Calu3 (cell line): Measurements from ENCODE around the gene ZNF865. TPM values are rescaled to one million over a fixed set of nuclear protein-coding genes. Genes with fewer than 3 reads are reported as not detected.

Experiments used
- BruUV-seq: library from RNA; stranded (reverse); fragments of 400-500 nt; replicated peaks from 2 replicates; lab custom pipeline; 2021; lab: Mats Ljungman, UMichigan
- CTCF ChIA-PET: fragments of 300-600 bp; sonication (Branson Sonifier 250); formaldehyde crosslinking; loops from one replicate; lab custom pipeline; 2022; ENCODE audit warnings: antibody characterized with exemption; lab: Charles Lee
- DNase-seq: peaks from one replicate; pipeline ENCODE4 v3.0.0; 2022
- H3K27ac Mint-ChIP-seq: one replicate; pipeline ENCODE4 v1.8.0; 2022; ENCODE audit warnings: mixed read lengths; ENCODE audit not compliant: unreplicated experiment
- H3K27me3 Mint-ChIP-seq: one replicate; pipeline ENCODE4 v1.8.0; 2022; ENCODE audit warnings: mixed read lengths; ENCODE audit not compliant: unreplicated experiment
- H3K36me3 Mint-ChIP-seq: one replicate; pipeline ENCODE4 v1.8.0; 2022; ENCODE audit warnings: mild to moderate bottlenecking, moderate library complexity, mixed read lengths; ENCODE audit not compliant: insufficient read depth, unreplicated experiment
- H3K4me1 Mint-ChIP-seq: one replicate; pipeline ENCODE4 v1.8.0; 2022; ENCODE audit warnings: mild to moderate bottlenecking, low read depth, mixed read lengths; ENCODE audit not compliant: unreplicated experiment
- H3K4me3 Mint-ChIP-seq: one replicate; pipeline ENCODE4 v1.8.0; 2022; ENCODE audit warnings: mild to moderate bottlenecking, low read depth, moderate library complexity, mixed read lengths; ENCODE audit not compliant: unreplicated experiment
- H3K9me3 Mint-ChIP-seq: one replicate; pipeline ENCODE4 v1.8.0; 2022; ENCODE audit warnings: low read depth, mixed read lengths; ENCODE audit not compliant: unreplicated experiment
- intact Hi-C: fragments of 100-400 bp; cut with micrococcal nuclease; formaldehyde crosslinking; loops from one replicate; pipeline ENCODE4 v1.10.0; 2022; ENCODE audit not compliant: unreplicated experiment
- total RNA-seq: library from RNA; stranded (reverse); gene quantifications from 2 replicates; pipeline ENCODE4 v1.2.3, GENCODE V29; 2022
- TF ChIP-seq, protein P1 (sequence below): fragments of 200-600 bp; IDR thresholded peaks from one replicate; pipeline ENCODE4 v1.8.0; 2022; ENCODE audit warnings: antibody characterized with exemption; ENCODE audit not compliant: unreplicated experiment

The ZNF865 gene
- total RNA-seq, 1 experiment from 2014 or later = 29.6 TPM

DNA sequence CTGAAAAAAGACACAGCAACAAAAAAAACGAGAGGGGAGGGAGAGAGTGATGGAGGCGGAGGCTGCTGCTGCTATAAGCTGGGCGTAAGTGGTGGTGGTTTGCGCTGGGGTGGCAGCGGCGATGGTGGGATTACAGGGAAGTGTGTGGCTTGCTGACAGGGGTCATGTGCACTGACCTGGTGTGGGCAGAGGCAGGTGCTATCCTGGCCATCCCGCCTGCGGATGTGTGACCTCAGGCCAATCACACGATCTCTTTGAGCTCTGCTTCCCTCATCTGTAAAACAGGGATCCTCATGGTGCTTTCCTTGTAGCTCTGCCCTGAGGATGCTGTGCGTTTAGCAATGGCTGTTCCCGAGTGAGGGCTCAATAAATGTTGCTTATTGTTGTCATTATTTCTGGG lies 32.1 kb downstream of the ZNF865 start:
- Mint-ChIP-seq H3K4me3 (no peak overlapping the region), H3K9me3 (no peaks in the 10 kb centered on the region), H3K27me3 (no peaks in the 10 kb centered on the region), H3K4me1 (peaks cover 40% of the 10 kb centered on the region), H3K36me3 (peaks cover 65% of the 10 kb centered on the region), H3K27ac (peak overlapping the region; percentile 55)
- no TSS peak for BruUV-seq
- CTCF ChIA-PET = interaction anchor here (0.6 to 1.3 kb wide), 2 partner anchors 13 to 283 kb away, joined by 3 to 4 read pairs; partner anchors contain the start of gene COX6B2
- TF ChIP-seq, protein P1, sequence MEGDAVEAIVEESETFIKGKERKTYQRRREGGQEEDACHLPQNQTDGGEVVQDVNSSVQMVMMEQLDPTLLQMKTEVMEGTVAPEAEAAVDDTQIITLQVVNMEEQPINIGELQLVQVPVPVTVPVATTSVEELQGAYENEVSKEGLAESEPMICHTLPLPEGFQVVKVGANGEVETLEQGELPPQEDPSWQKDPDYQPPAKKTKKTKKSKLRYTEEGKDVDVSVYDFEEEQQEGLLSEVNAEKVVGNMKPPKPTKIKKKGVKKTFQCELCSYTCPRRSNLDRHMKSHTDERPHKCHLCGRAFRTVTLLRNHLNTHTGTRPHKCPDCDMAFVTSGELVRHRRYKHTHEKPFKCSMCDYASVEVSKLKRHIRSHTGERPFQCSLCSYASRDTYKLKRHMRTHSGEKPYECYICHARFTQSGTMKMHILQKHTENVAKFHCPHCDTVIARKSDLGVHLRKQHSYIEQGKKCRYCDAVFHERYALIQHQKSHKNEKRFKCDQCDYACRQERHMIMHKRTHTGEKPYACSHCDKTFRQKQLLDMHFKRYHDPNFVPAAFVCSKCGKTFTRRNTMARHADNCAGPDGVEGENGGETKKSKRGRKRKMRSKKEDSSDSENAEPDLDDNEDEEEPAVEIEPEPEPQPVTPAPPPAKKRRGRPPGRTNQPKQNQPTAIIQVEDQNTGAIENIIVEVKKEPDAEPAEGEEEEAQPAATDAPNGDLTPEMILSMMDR = no peak
- DNase-seq = no peak
- intact Hi-C loops = loop anchor here (10.0 kb wide), 2 partner anchors 253 to 493 kb away; partner anchors contain the start of genes RPL28, TMEM238 and TNNT1

DNA sequence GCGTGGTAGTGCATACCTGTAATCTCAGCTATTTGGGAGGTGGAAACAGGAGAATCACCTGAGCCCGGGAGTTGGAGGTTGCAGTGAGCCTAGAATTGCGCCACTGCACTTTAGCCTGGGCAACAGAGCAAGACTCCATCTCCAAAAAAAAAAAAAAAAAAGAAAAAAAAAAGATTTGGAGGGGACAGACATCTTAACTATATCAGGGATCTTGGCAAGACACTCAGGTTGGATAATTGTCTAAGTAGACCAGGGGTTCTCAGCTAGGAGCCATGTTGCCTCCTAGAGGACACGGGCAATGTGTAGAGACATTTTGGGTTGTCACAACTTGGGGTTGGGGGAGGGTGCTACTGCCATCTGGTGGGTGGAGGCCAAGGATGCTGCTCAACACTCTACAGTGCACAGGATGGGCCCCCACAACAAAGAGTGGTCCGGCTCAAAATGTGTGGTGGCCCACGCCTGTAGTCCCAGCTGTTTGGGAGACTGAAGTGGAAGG lies 33.5 kb downstream of the ZNF865 start:
- CTCF ChIA-PET = interaction anchor here (0.7 kb wide), 3 partner anchors 9 to 522 kb away, joined by 3 to 5 read pairs (median 5); no protein-coding TSS in a partner anchor
- peak; percentile 60 for DNase-seq
- no peaks in the 10 kb centered on the region for H3K27me3 Mint-ChIP-seq
- no peaks in the 10 kb centered on the region for H3K9me3 Mint-ChIP-seq
- no TSS peak for BruUV-seq
- H3K36me3 Mint-ChIP-seq = peaks cover 79% of the 10 kb centered on the region
- no peak overlapping the region for H3K27ac Mint-ChIP-seq
- intact Hi-C loops = loop anchor here (10.0 kb wide), 2 partner anchors 254 to 494 kb away; partner anchors contain the start of genes RPL28, TMEM238 and TNNT1
- TF ChIP-seq, protein P1 = peak; percentile 48
- peaks cover 50% of the 10 kb centered on the region for H3K4me1 Mint-ChIP-seq
- H3K4me3 Mint-ChIP-seq = no peak overlapping the region

DNA sequence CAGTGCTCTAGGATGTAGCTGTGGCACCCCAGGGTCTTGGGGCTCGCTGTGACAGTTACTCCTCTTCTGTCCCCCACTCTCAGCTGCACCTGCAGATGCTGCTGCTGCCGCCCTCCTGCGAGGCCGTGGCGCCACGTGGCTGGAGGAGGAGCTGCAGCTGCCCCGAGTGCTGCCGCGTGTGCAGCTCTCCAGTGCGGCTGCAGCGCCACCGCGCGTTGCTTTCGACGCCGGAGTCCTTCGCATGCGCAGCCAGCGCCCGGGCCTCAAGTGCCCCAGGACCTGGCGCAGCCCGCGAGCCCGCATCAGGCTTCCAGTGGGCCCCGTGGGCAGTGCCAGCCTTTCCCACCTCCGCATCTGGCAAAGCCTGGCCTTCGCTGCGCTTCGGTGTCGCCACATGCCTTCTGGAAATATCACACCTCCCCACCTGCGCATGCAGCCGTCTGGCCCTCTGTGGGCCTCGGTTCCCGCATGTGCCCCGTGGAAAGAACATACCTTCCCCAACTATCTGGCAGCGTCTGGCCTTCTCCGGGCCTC lies 34.7 kb downstream of the ZNF865 start:
- CTCF ChIA-PET = no interaction called here
- intact Hi-C loops = no loop called here
- H3K27ac Mint-ChIP-seq = peak overlapping the region; percentile 32
- H3K4me3 Mint-ChIP-seq = peak overlapping the region; percentile 92
- peaks cover 59% of the 10 kb centered on the region for H3K4me1 Mint-ChIP-seq
- peaks cover 80% of the 10 kb centered on the region for H3K36me3 Mint-ChIP-seq
- TF ChIP-seq, protein P1 = no peak
- no peaks in the 10 kb centered on the region for H3K27me3 Mint-ChIP-seq
- DNase-seq = no peak
- no peaks in the 10 kb centered on the region for H3K9me3 Mint-ChIP-seq
- BruUV-seq = no TSS peak

DNA sequence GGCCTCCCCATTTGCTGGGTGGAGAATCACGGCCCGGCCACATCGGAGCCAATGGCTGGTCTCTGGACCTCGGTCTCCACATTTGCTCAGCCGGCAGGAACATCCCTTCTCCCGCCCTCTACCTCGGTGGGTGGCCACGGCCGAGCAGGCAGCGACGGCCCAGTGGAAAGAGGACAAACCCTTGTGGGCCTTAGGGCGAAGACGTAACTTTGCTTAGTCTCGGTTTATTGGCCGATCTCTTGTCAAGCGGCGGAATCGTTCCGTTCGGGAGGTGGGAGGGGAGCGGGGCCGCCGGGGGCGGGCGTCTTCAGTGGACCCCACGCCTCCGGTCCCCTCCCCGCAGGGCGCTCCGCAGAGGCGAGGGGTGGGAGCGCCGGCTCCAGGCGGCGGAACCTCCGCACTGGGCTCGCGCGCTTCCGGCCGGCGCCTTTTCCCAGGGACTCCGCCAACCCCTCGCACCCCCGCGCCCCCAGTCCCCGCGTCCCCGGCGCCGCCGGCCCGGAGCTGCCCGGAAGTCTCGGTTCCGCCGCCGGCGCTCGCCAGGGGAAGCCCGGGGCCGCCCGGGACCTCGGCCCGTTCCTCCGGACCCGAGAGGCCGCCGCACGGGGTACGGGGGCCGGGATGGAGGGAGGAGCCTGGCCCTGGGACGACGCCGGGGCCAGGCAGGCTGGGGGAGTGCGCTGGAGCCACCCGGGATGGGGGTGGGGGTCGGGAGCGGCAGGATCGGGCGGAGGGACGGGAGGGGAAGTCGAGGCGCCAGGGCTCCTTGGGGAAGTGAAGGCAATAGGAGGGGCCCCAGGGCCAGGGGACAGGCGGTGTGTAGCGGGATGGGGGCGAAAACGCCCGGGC lies 35.4 kb downstream of the ZNF865 start, which contains the start of gene ZNF580:
ZNF580 (plus strand) TSS at position 426 of the 849 bp plus-strand sequence. CDS start 1,507 bp downstream, outside the sequence.
- intact Hi-C loops = no loop called here
- TF ChIP-seq, protein P1 = no peak
- Mint-ChIP-seq H3K36me3 (peaks cover 80% of the 10 kb centered on the region), H3K9me3 (no peaks in the 10 kb centered on the region), H3K4me1 (peaks cover 54% of the 10 kb centered on the region), H3K27me3 (no peaks in the 10 kb centered on the region), H3K27ac (peak within 1 kb of the TSS; percentile 93), H3K4me3 (peak within 1 kb of the TSS; percentile 92)
- CTCF ChIA-PET = no interaction called here
- peak; percentile 81 for DNase-seq
- BruUV-seq = no TSS peak
